K562 (cell line): ENCODE data around the gene AFDN. TPM values are rescaled to one million over a fixed set of nuclear protein-coding genes. Genes with fewer than 3 reads are reported as not detected.

ENCODE experiments used
- ATAC-seq: fragments of 200-7000 bp; cut with Tn5 transposase; 3 replicates; pipeline ENCODE4 v1.9.1; 2020; ENCODE audit warnings: moderate library complexity
- BruUV-seq: library from RNA; stranded (reverse); fragments of 400-500 nt; replicated peaks from 2 replicates; lab custom pipeline; 2021; lab: Mats Ljungman, UMichigan
- CTCF ChIA-PET: fragments of 300-600 bp; formaldehyde crosslinking; extraction: SDS; loops from one replicate; lab custom pipeline; 2021; ENCODE audit warnings: low intra/inter-chr PET ratio; lab: Yijun Ruan, JAX
- POLR2A ChIA-PET: fragments of 300-600, 350-650 bp; sonication (Branson Sonifier 250); formaldehyde crosslinking; extraction: SDS; loops from one replicate; lab custom pipeline; 2021; ENCODE audit warnings: antibody characterized with exemption, inconsistent platforms; lab: Yijun Ruan, JAX
- DNase-seq, 4 experiments: peaks; one replicate each; pipeline versions ENCODE4 v3.0.0 to v3.0.0-alpha.2; 2011 to 2018; ENCODE audit warnings: low spot score in 3 of 4, mixed read lengths in 3 of 4; ENCODE audit errors: extremely low read depth in 1 of 4
- FAIRE-seq: peaks from 2 replicates; lab custom pipeline; 2011; peaks lifted over from hg19 to GRCh38; lab: Jason Lieb, UNC
- H2AFZ ChIP-seq: 2 replicates; pipeline ENCODE4 v1.6.0; 2011; ENCODE audit warnings: low read depth, low read length, control low read depth, inconsistent platforms
- H3K27ac ChIP-seq: fragments of 200-600 bp; 3 replicates; pipeline ENCODE4 v1.8.0; 2011; ENCODE audit warnings: low read depth, mild to moderate bottlenecking, control low read depth, inconsistent platforms, low read length, moderate library complexity, mixed read lengths; ENCODE audit errors: extremely low read depth
- H3K27me3 ChIP-seq, 2 experiments: fragments of 300-600 bp in 1 of 2; 2 replicates in 1 of 2; 3 replicates in 1 of 2; pipeline versions ENCODE4 v1.6.0 to v1.8.0; 2011; ENCODE audit warnings: inconsistent platforms in 2 of 2, low read length in 2 of 2, mild to moderate bottlenecking in 1 of 2, mixed read lengths in 1 of 2, moderate library complexity in 1 of 2; ENCODE audit not compliant: control insufficient read depth in 2 of 2, insufficient read depth in 2 of 2
- H3K36me3 ChIP-seq: fragments of 300-600 bp; 3 replicates; pipeline ENCODE4 v1.8.0; 2011; ENCODE audit warnings: mild to moderate bottlenecking, low read length, inconsistent platforms; ENCODE audit not compliant: control insufficient read depth, insufficient read depth
- H3K4me1 ChIP-seq, 2 experiments: fragments of 200-600 bp in 1 of 2; replicated peaks in 1 of 2; 2 replicates in 1 of 2; 3 replicates in 1 of 2; pipeline versions ENCODE4 v1.5.1 to v1.8.0; 2011; ENCODE audit warnings: inconsistent platforms in 2 of 2, low read length in 2 of 2, mild to moderate bottlenecking in 1 of 2, mixed read lengths in 1 of 2, moderate library complexity in 1 of 2; ENCODE audit not compliant: control insufficient read depth in 2 of 2, insufficient read depth in 2 of 2
- H3K4me2 ChIP-seq: 2 replicates; pipeline ENCODE4 v1.6.1; 2011; ENCODE audit warnings: low read length, control low read depth, inconsistent platforms, mixed read lengths; ENCODE audit not compliant: insufficient read depth
- H3K4me3 ChIP-seq: fragments of 200-600 bp; sonication (generic), shearing (Covaris generic); 2 replicates; pipeline ENCODE4 v1.5.1; 2016; ENCODE audit warnings: control low read depth, inconsistent platforms
- H3K79me2 ChIP-seq: fragments of 200-600 bp; 3 replicates; pipeline ENCODE4 v1.8.0; 2011; ENCODE audit warnings: low read length, inconsistent platforms; ENCODE audit not compliant: control insufficient read depth, insufficient read depth
- H3K9ac ChIP-seq, 2 experiments: 2 replicates each; pipeline versions ENCODE4 v1.6.0 to v1.6.1; 2011; ENCODE audit warnings: low read depth in 2 of 2, low read length in 2 of 2, control low read depth in 1 of 2, inconsistent platforms in 1 of 2, mild to moderate bottlenecking in 1 of 2, mixed read lengths in 1 of 2; ENCODE audit not compliant: insufficient read depth in 1 of 2
- H3K9me1 ChIP-seq: one replicate; pipeline ENCODE4 v1.6.0; 2011; ENCODE audit warnings: inconsistent platforms, mild to moderate bottlenecking, low read length, moderate library complexity; ENCODE audit not compliant: control insufficient read depth, insufficient read depth
- H3K9me3 ChIP-seq: replicated peaks from 2 replicates; pipeline ENCODE4 v1.5.1; 2011; ENCODE audit warnings: low read depth, low read length, inconsistent platforms; ENCODE audit not compliant: control insufficient read depth, insufficient read depth
- H4K20me1 ChIP-seq: replicated peaks from 2 replicates; pipeline ENCODE4 v1.6.1; 2011; ENCODE audit warnings: low read length, inconsistent platforms, mixed read lengths; ENCODE audit not compliant: control insufficient read depth, insufficient read depth
- KDM4B ChIP-seq, 2 experiments: fragments of 450-650 bp in 1 of 2; sonication (generic) in 1 of 2; IDR thresholded peaks; 2 replicates each; pipeline ENCODE4 v1.6.1; 2016 to 2017; ENCODE audit warnings: borderline replicate concordance in 2 of 2, antibody characterized with exemption in 1 of 2, low read depth in 1 of 2, mild to moderate bottlenecking in 1 of 2
- POLR2AphosphoS2 ChIP-seq: IDR thresholded peaks from 2 replicates; pipeline ENCODE4 v1.6.1; 2012; ENCODE audit warnings: low read length, improper control_type of control experiment
- TFE3 ChIP-seq: fragments of 450-650 bp; formaldehyde crosslinking; IDR thresholded peaks from 2 replicates; pipeline ENCODE4 v1.4.0; 2020; ENCODE audit warnings: mild to moderate bottlenecking, mixed read lengths
- ZNF23 ChIP-seq: fragments of 250-450 bp; sonication (Bioruptor Pico); IDR thresholded peaks from 2 replicates; pipeline ENCODE4 v1.4.0; 2020; ENCODE audit warnings: mild to moderate bottlenecking
- WGBS: fragments of 100-300 bp; shearing (Covaris generic); methylation state at CpG from one replicate; pipeline ENCODE4 v1.1.6; 2016; ENCODE audit warnings: low coverage, mixed read lengths; ENCODE audit not compliant: insufficient coverage; ENCODE audit errors: missing lambda C conversion rate; 5-methylcytosine and 5-hydroxymethylcytosine counted together
- in situ Hi-C: fragments of 300-500 bp; cut with MboI; formaldehyde crosslinking; loops from 4 replicates; pipeline ENCODE4 v1.15.0; 2018; ENCODE audit warnings: inconsistent platforms, mixed read lengths
- intact Hi-C: fragments of 100-400 bp; cut with micrococcal nuclease; formaldehyde crosslinking; loops from 2 replicates; pipeline ENCODE4 v1.14.2; 2022
- polyA plus RNA-seq, 8 experiments: library from polyadenylated mRNA; depleted of rRNA in 4 of 8; stranded (reverse) in 5 of 8; unstranded in 3 of 8; fragments of >200 nt; fragmentation: Nextera tagmentation in 2 of 8; fragmentation: Illumina TruSeq in 1 of 8; extraction: Ambion mirVana in 2 of 8; extraction: Trizol in 1 of 8; gene quantifications; 2 replicates each; pipeline versions ENCODE4 v1.2.1 to v1.2.3, GENCODE V29; 2011 to 2014; ENCODE audit warnings: inconsistent platforms in 1 of 8, missing spikeins in 1 of 8
- total RNA-seq, 7 experiments: library from RNA; depleted of rRNA in 6 of 7; stranded (reverse); fragments of >200 nt in 6 of 7; fragmentation: Illumina TruSeq in 2 of 7; extraction: Trizol in 2 of 7; gene quantifications; 2 replicates each; pipeline versions ENCODE4 v1.2.1 to v1.2.3, GENCODE V29; 2011 to 2021; ENCODE audit warnings: low replicate concordance in 1 of 7

Gene AFDN
- total and polyA plus RNA-seq, 9 of the 15 experiments (the other 6 are each of a cell fraction or from before 2014, with no cell fraction given), result 7.2 to 129 (median 105) TPM

DNA sequence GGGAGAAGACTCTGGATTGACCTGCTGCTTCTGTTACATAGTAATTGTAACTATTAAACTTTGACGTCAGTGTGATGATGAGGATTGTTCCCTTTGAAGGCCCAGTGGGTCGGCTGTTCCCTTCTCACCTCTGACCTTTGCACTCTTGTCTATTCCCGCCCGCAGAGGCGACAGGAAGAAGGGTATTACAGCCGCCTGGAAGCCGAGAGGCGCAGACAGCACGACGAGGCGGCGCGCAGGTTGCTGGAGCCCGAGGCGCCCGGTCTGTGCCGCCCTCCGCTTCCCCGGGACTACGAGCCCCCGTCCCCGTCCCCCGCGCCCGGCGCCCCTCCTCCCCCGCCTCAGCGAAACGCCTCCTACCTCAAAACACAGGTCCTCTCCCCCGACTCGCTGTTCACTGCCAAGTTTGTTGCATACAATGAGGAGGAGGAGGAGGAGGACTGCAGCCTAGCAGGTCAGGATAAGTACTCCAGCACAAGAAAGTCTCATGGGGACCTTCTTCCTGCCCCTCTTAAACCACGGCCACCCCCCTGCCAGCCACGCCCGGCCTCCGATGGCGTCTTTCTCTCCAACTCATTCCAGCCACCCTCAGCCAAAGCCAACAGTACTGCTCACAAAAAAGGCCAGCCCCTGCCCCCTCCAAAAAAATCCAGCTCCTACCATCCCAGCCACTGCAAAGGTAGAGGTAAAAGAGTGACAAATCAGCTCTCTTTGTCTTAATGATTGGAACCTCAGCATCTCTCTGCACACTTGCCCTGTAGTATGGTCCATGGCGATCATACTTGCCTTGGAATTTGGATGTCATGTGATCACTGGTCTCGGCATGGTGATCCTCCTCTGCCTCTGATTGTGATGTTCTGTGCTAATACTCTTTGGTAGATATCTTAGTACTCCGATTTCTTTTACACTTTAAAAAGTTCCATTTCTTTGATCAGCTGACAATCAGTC, 139.2 kb downstream of the AFDN start:
- FAIRE-seq, result no peak
- Histone ChIP-seq H3K4me2 (no peak overlapping the region), H3K9me1 (peaks cover 3% of the 10 kb centered on the region), H2AFZ (no peak overlapping the region), H3K27ac (no peak overlapping the region), H3K9me3 (no peaks in the 10 kb centered on the region), H3K36me3 (peaks cover 87% of the 10 kb centered on the region), H3K4me3 (no peak overlapping the region), H3K79me2 (no peaks in the 10 kb centered on the region), H3K4me1 (peaks cover 0 to 7% of the 10 kb centered on the region in 2 experiments; a peak in 1 of 5 replicates), H3K27me3 (no peaks in the 10 kb centered on the region)
- WGBS, result 92% methylated on average over 22 of the region's 39 CpGs
- DNase-seq, result no peak
- CTCF ChIA-PET, result no interaction called here
- ATAC-seq, result no peak
- TF ChIP-seq POLR2AphosphoS2 (no peak), KDM4B (IDR thresholded peaks at IDR 0.05; ENCODE audit: borderline replicate concordance in 2 of 2, low read depth in 1 of 2) (no peak), TFE3 (CRISPR knock-in tag) (peak; percentile 59), ZNF23 (CRISPR knock-in tag) (no peak)
- TF ChIP-seq, all 486 proteins: peak for 1
- no TSS peak for BruUV-seq
- in situ Hi-C loops (no loop called here), intact Hi-C loops (no loop called here)
- H4K20me1 ChIP-seq, result no peaks in the 10 kb centered on the region; the same call in 1 of the 2 replicates
- POLR2A ChIA-PET, result no interaction called here
- no peak overlapping the region for H3K9ac ChIP-seq
